PC-3 (cell line): ENCODE measurements around the gene TMEFF2. TPM values are rescaled to one million over a fixed set of nuclear protein-coding genes. Genes with fewer than 3 reads are reported as not detected.

Experiments
- ATAC-seq: fragments of 200-7000 bp; cut with Tn5 transposase; 2 replicates; pipeline ENCODE4 v1.9.1; 2020; ENCODE audit warnings: mild to moderate bottlenecking, moderate library complexity
- BruUV-seq: library from RNA; stranded (reverse); fragments of 400-500 nt; replicated peaks from 2 replicates; lab custom pipeline; 2021; lab: Mats Ljungman, UMichigan
- CTCF ChIA-PET: fragments of 300-600 bp; sonication (Branson Sonifier 250); formaldehyde crosslinking; loops from one replicate; lab custom pipeline; 2022; ENCODE audit warnings: antibody characterized with exemption; lab: Charles Lee
- POLR2A ChIA-PET: fragments of 300-600 bp; sonication (Branson Sonifier 250); formaldehyde crosslinking; loops from one replicate; lab custom pipeline; 2022; ENCODE audit warnings: antibody characterized with exemption; ENCODE audit not compliant: unreplicated experiment; lab: Charles Lee
- DNase-seq: peaks from one replicate; pipeline ENCODE4 v3.0.0-alpha.2; 2015
- H2AFZ ChIP-seq: fragments of 300-600 bp; sonication (generic); 2 replicates; pipeline ENCODE4 v1.6.0; 2016; ENCODE audit warnings: antibody characterized with exemption, low read length
- H3F3A ChIP-seq: fragments of 300-600 bp; sonication (generic); one replicate; pipeline ENCODE4 v1.6.0; 2017; ENCODE audit warnings: antibody characterized with exemption, low read length, control low read depth, mild to moderate bottlenecking; ENCODE audit not compliant: unreplicated experiment
- H3K27ac ChIP-seq: fragments of 300-600 bp; sonication (generic); 2 replicates; pipeline ENCODE4 v1.5.1; 2016; ENCODE audit warnings: mild to moderate bottlenecking, low read length
- H3K27me3 ChIP-seq: fragments of 300-600 bp; sonication (generic); 2 replicates; pipeline ENCODE4 v1.6.1; 2016; ENCODE audit warnings: low read length, mixed read lengths
- H3K36me3 ChIP-seq: fragments of 300-600 bp; sonication (generic); 2 replicates; pipeline ENCODE4 v1.6.1; 2016; ENCODE audit warnings: low read depth, mixed run types, low read length, mixed read lengths
- H3K4me1 ChIP-seq: fragments of 300-600 bp; sonication (generic); 2 replicates; pipeline ENCODE4 v1.5.1; 2016; ENCODE audit warnings: low read length; ENCODE audit not compliant: insufficient read depth
- H3K4me2 ChIP-seq: fragments of 300-600 bp; sonication (generic); 2 replicates; pipeline ENCODE4 v1.6.0; 2016; ENCODE audit warnings: low read length
- H3K4me3 ChIP-seq: fragments of 300-600 bp; sonication (generic); 2 replicates; pipeline ENCODE4 v1.5.1; 2016; ENCODE audit warnings: mild to moderate bottlenecking, low read length, mixed read lengths
- H3K79me2 ChIP-seq: fragments of 300-600 bp; sonication (generic); 2 replicates; pipeline ENCODE4 v1.6.1; 2017; ENCODE audit warnings: low read length, mixed read lengths
- H3K9ac ChIP-seq: fragments of 300-600 bp; sonication (generic); 2 replicates; pipeline ENCODE4 v1.6.0; 2016; ENCODE audit warnings: mild to moderate bottlenecking, low read length
- H3K9me2 ChIP-seq: fragments of 300-600 bp; sonication (generic); replicated peaks from 2 replicates; pipeline ENCODE4 v1.6.1; 2016; ENCODE audit warnings: mixed run types, low read length, mixed read lengths
- H3K9me3 ChIP-seq: fragments of 300-600 bp; sonication (generic); 2 replicates; pipeline ENCODE4 v1.6.1; 2016; ENCODE audit warnings: low read length, mixed read lengths
- H4K20me1 ChIP-seq: fragments of 300-600 bp; sonication (generic); 2 replicates; pipeline ENCODE4 v1.6.1; 2016; ENCODE audit warnings: low read length, mixed read lengths
- CTCF ChIP-seq: fragments of 300-600 bp; sonication (generic); conservative IDR thresholded peaks from 2 replicates; pipeline ENCODE4 v1.5.1; 2017; ENCODE audit warnings: antibody characterized with exemption, low read depth, mild to moderate bottlenecking, low read length
- EZH2 ChIP-seq: fragments of 300-600 bp; sonication (generic); IDR thresholded peaks from one replicate; pipeline ENCODE4 v1.6.1; 2017; ENCODE audit warnings: antibody characterized with exemption, mild to moderate bottlenecking, low read length; ENCODE audit not compliant: unreplicated experiment
- EZH2phosphoT487 ChIP-seq: fragments of 300-600 bp; sonication (generic); IDR thresholded peaks from 2 replicates; pipeline ENCODE4 v1.6.1; 2018; ENCODE audit warnings: mild to moderate bottlenecking, antibody characterized with exemption, low read length, borderline replicate concordance
- intact Hi-C: fragments of 100-400 bp; cut with micrococcal nuclease; formaldehyde crosslinking; loops from 2 replicates; pipeline ENCODE4 v1.9.0; 2023
- total RNA-seq: library from RNA; depleted of rRNA; stranded (reverse); fragments of >200 nt; gene quantifications from 2 replicates; pipeline ENCODE4 v1.2.3, GENCODE V29; 2014

Gene TMEFF2
- total RNA-seq, 1 experiment from 2014 or later, result not detected

GRCh38 chr2:192000196-192000980 is 194.3 kb downstream of the TMEFF2 start:
- no peak overlapping the region for H3K4me2 ChIP-seq
- H3K4me1 ChIP-seq, result peaks cover 5% of the 10 kb centered on the region
- no peak overlapping the region for H3K4me3 ChIP-seq
- no peaks in the 10 kb centered on the region for H3K9me3 ChIP-seq
- H3F3A ChIP-seq, result no peaks in the 10 kb centered on the region
- BruUV-seq, result no TSS peak
- H3K27me3 ChIP-seq, result no peaks in the 10 kb centered on the region
- no peak overlapping the region for H3K27ac ChIP-seq
- H3K9ac ChIP-seq, result no peak overlapping the region
- CTCF ChIA-PET, result no interaction called here
- H2AFZ ChIP-seq, result no peak overlapping the region
- POLR2A ChIA-PET, result no interaction called here
- no peaks in the 10 kb centered on the region for H3K9me2 ChIP-seq
- TF ChIP-seq EZH2phosphoT487, result no peak
- TF ChIP-seq EZH2, result no peak
- no peak for TF ChIP-seq CTCF
- DNase-seq (no peak), ATAC-seq (no peak)
- no peaks in the 10 kb centered on the region for H3K79me2 ChIP-seq
- no peaks in the 10 kb centered on the region for H3K36me3 ChIP-seq
- H4K20me1 ChIP-seq, result no peaks in the 10 kb centered on the region
- intact Hi-C loops, result no loop called here

- intact Hi-C loops, result loop anchor here (5.0 kb wide), 1 partner anchor 132 kb away; no protein-coding TSS in a partner anchor
- H3K4me2 ChIP-seq, result 0 out of 2 replicates have a peak overlapping the region, but pooled peaks have one; percentile 8
- CTCF ChIA-PET, result no interaction called here
These were observed 195.5 kb downstream of the TMEFF2 start for GRCh38 chr2:191999101-191999841.

More at GRCh38 chr2:191999101-191999841, 195.5 kb downstream of the TMEFF2 start:
- H3K9me3 ChIP-seq, result no peaks in the 10 kb centered on the region
- no peak overlapping the region for H3K27ac ChIP-seq
- H3K27me3 ChIP-seq, result no peaks in the 10 kb centered on the region
- no peaks in the 10 kb centered on the region for H4K20me1 ChIP-seq
- H3K9me2 ChIP-seq, result no peaks in the 10 kb centered on the region
- BruUV-seq, result no TSS peak
- H3F3A ChIP-seq, result no peaks in the 10 kb centered on the region
- TF ChIP-seq EZH2 (no peak), CTCF (no peak), EZH2phosphoT487 (no peak)
- DNase-seq, result peak; percentile 68
- no peak overlapping the region for H2AFZ ChIP-seq
- POLR2A ChIA-PET, result no interaction called here
- no peaks in the 10 kb centered on the region for H3K79me2 ChIP-seq
- H3K4me3 ChIP-seq, result no peak overlapping the region
- H3K9ac ChIP-seq, result no peak overlapping the region
- peaks cover 5% of the 10 kb centered on the region for H3K4me1 ChIP-seq
- H3K36me3 ChIP-seq, result no peaks in the 10 kb centered on the region
- ATAC-seq, result peak; percentile 77
